Raji (cell line): ENCODE measurements around the gene PLPP7.

Experiments used
- POLR2A ChIP-seq: IDR thresholded peaks from 2 replicates; pipeline ENCODE4 v1.6.1; 2011; ENCODE audit warnings: low read depth, low read length, control low read depth; ENCODE audit not compliant: insufficient read depth

The PLPP7 gene

DNA sequence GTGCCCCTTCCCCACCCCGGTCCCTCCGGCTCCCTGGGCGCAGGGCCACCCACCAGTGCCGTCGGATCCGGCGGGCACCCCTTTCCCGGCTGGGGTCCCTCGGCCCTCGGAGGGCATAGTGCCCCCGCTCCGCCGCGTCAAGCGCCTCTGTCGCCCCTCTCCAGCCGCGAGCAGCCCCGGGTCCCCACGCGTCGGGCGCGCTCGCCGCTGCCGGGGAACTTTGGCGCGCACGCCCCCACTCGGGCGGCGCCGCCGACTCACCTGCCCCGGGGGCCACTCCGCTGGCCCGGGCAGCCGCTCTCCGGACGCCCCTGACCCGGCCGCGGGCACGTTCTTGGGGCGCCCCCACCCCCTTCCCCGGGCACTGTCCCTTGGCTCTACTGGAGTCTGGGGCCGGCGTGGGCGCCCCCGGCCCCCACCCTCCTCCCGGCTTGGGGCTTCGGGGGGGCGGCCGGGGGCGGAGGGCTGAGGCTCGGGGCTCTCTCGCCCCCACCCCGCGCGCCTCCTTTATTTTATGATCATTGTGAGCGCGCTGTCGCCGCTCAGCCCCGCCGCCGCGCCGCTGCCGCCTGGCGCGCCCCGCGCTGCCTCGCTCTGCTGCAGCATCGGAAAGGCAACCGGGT lies 12.1 kb upstream of the PLPP7 start:
- peak; percentile 33; the same call in 1 of the 2 replicates for TF ChIP-seq POLR2A

- peak; percentile 59 for TF ChIP-seq POLR2A
Measured at GRCh38 chr9:131277910-131278701, 11.4 kb upstream of the PLPP7 start.

GRCh38 chr9:131278702-131279111 lies 10.8 kb upstream of the PLPP7 start:
- TF ChIP-seq POLR2A = no peak

- no peak for TF ChIP-seq POLR2A
Measured at GRCh38 chr9:131279196-131279862, 10.2 kb upstream of the PLPP7 start.

- no peak for TF ChIP-seq POLR2A
Measured at GRCh38 chr9:131279863-131280570, 9.5 kb upstream of the PLPP7 start.

DNA sequence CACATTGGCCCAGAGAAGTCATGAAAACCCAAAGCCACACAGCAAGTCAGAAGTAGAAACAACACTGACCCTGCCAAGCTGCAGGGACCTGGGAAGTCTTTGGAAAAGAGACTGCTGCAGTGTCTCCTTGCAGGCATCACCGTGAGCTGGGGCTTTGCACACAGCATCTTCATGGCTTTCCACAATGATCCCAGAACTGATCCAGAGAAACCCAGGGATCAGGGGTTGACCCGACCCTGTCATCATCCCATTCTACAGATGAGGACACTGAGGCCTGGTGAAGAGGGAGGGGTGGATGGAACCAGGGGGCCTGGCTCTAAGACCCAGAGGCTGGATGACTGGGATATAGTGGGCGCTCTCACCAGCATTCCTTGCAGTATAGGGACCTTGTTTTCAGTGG lies 8.9 kb upstream of the PLPP7 start:
- no peak for TF ChIP-seq POLR2A

DNA sequence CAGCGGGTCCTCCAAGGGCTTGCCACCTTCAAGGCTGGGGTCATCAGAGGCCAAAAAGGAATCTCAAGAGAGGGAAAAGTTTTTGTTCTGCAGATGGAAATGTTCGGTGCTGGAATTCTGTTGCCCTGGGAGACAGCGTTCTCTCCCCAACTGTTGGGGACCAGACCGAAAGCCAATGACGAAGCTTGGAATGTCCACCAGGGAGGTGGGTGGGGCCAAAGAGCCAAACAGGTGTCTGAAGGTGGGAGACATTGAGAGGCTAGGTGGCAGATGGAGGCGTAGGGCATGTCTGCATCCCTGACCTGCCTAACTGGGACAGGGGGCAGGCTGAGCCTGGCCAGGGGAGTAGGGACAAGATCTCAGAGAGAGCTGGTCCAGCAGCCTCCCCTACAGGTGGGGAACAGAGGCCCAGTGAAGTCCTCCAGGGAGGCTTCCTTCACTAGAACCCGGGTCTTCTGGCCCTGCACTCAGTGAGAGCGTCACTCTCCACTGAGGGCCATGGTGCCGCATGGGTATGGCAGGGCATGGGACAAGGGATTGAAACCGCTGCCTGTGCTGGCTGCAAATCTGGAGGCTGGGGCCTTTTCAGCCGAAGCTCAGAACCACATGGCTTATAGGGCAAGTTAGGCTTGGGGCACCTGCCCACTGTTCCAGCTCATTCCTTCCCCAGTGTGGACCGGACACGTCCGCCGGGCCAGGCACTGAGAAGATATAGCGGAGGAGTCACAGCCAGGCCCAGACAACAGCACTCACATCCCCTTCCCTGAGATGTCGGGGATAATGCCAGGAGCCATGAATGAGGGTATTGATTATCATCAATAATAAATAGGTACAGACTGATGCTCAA lies 8.2 kb upstream of the PLPP7 start:
- TF ChIP-seq POLR2A = no peak

GRCh38 chr9:131282175-131282574 lies 7.3 kb upstream of the PLPP7 start:
- no peak for TF ChIP-seq POLR2A

- TF ChIP-seq POLR2A = no peak
Measured at GRCh38 chr9:131282688-131283422, 6.7 kb upstream of the PLPP7 start.

DNA sequence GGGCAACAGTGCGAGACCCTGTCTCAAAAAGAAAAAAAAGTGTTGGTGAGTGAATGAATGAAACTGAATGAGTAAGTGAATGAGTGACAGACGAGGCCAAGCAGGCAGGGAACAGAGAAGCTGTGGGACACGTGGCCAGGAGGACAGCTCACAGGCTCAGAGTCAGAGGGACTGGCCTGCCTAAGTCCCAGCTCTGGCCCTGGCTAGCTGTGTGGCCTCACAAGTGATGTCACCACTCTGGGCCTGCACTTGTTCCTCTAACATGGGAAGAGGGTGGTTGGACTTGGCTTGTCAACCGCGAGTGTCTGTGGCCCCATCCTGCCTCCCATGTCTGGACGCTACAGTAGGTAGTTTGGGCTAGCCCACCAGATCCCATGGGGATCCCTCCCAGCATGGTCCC lies 4.7 kb upstream of the PLPP7 start:
- no peak for TF ChIP-seq POLR2A

GRCh38 chr9:131287359-131287758 lies 2.2 kb upstream of the PLPP7 start:
- no peak for TF ChIP-seq POLR2A

- TF ChIP-seq POLR2A = no peak
Measured at GRCh38 chr9:131288217-131288616, 1.3 kb upstream of the PLPP7 start.

GRCh38 chr9:131290036-131290766 lies 678 bp downstream of the PLPP7 start:
- TF ChIP-seq POLR2A = no peak
